Measurements from ENCODE around the gene LSAMP. TPM values are rescaled to one million over a fixed set of nuclear protein-coding genes. Genes with fewer than 3 reads are reported as not detected.

Gene LSAMP
- total and polyA plus RNA-seq, 2 of the 8 experiments (the other 6 are each of a cell fraction or from before 2014, with no cell fraction given): 1.8 to 5.7 TPM

DNA sequence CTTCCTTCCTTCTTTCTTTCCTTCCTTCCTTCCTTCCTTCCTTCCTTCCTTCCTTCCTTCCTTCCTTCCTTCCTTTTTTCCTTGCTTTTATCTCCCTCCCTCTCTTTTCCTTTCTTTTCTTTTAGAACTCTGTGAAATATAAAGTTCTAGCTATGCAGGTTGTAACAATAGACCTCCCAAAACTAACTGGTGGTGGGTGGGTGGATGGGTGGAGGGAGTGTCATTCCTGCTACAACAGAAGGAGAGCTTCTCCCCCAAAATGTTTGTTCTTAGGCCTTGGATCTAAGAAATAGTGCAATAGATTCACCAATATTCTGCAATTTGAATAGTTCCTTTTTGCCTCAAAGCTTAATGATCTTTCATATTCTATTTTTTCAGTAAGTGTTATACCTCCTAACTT is 606.0 kb downstream of the LSAMP start:
- ChIA-PET CTCF (ENCODE audit: partially characterized antibody) (interaction anchor here (0.7 to 5.1 kb wide), 10 partner anchors 8 to 1167 kb away, joined by 3 to 48 read pairs (median 4); no protein-coding TSS in a partner anchor), POLR2A (ENCODE audit: partially characterized antibody) (no interaction called here)
- Histone ChIP-seq H3K18ac (ENCODE audit: extremely low read depth, low read length) (no peak overlapping the region), H3K56ac (replicated peaks; ENCODE audit: insufficient read length, low read depth, low read length) (no peak overlapping the region), H3K23ac (ENCODE audit: insufficient read length) (no peak overlapping the region), H2BK5ac (ENCODE audit: low read depth, low read length) (no peak overlapping the region), H3K36me3 (ENCODE audit: control insufficient read depth in 2 of 4, insufficient read depth in 4 of 4, low read length in 3 of 4) (no peaks in the 10 kb centered on the region), H2AK5ac (ENCODE audit: low read depth, low read length) (no peak overlapping the region), H3K9me3 (ENCODE audit: insufficient read depth in 2 of 2, low read depth in 1 of 2, low read length in 1 of 2) (no peaks in the 10 kb centered on the region), H3K27me3 (replicated peaks in 1 of 4; ENCODE audit: control insufficient read depth in 3 of 4, extremely low read depth in 1 of 4, insufficient read depth in 3 of 4, low read length in 3 of 4) (no peaks in the 10 kb centered on the region), H3K4me2 (ENCODE audit: insufficient read depth in 1 of 2, low read depth in 2 of 2, low read length in 2 of 2) (no peak overlapping the region), H2AFZ (ENCODE audit: low read length) (no peak overlapping the region), H3K79me2 (ENCODE audit: control insufficient read depth in 1 of 2, insufficient read depth in 2 of 2, low read length in 2 of 2) (no peaks in the 10 kb centered on the region), H4K91ac (replicated peaks; ENCODE audit: insufficient read length, low read length) (no peak overlapping the region), H3K27ac (ENCODE audit: low read depth, low read length) (no peak overlapping the region), H3K4me1 (replicated peaks in 1 of 4; ENCODE audit: control insufficient read depth in 3 of 4, insufficient read depth in 4 of 4, low read length in 3 of 4) (peaks cover 0 to 6% (median 2%) of the 10 kb centered on the region in 4 experiments; a peak in 2 of 7 replicates), H3K4ac (replicated peaks; ENCODE audit: insufficient read length, low read depth, low read length) (no peak overlapping the region), H4K20me1 (replicated peaks in 1 of 2; ENCODE audit: control insufficient read depth in 1 of 2, insufficient read depth in 2 of 2, low read length in 2 of 2) (no peaks in the 10 kb centered on the region), H4K8ac (ENCODE audit: extremely low read depth, insufficient read depth, low read length) (no peak overlapping the region), H4K5ac (ENCODE audit: insufficient read length, low read depth, low read length) (no peak overlapping the region), H3K14ac (ENCODE audit: insufficient read length) (no peak overlapping the region), H2BK20ac (ENCODE audit: low read length) (no peak overlapping the region), H2BK15ac (ENCODE audit: low read length) (no peak overlapping the region), H2BK120ac (replicated peaks; ENCODE audit: low read depth, low read length) (no peak overlapping the region), H3K4me3 (ENCODE audit: extremely low read depth in 1 of 4, insufficient read depth in 2 of 4, low read depth in 3 of 4, low read length in 4 of 4) (no peak overlapping the region), H3K9ac (replicated peaks in 1 of 4; ENCODE audit: extremely low read depth in 1 of 4, low read depth in 3 of 4, low read length in 3 of 4) (no peak overlapping the region), H3K79me1 (ENCODE audit: low read depth, low read length) (no peaks in the 10 kb centered on the region), H2BK12ac (ENCODE audit: low read depth, low read length) (no peak overlapping the region), H3K23me2 (ENCODE audit: low read depth, low read length) (no peaks in the 10 kb centered on the region)
- DNase-seq (ENCODE audit: low read depth in 1 of 2, low spot score in 2 of 2) (no peak), FAIRE-seq (no peak)
- TF ChIP-seq BACH1 (IDR thresholded peaks at IDR 0.05; ENCODE audit: low read length) (no peak), RBBP5 (IDR thresholded peaks at IDR 0.05; ENCODE audit: borderline replicate concordance, low read depth, low read length) (no peak), POLR2AphosphoS5 (IDR thresholded peaks at IDR 0.05; ENCODE audit: low read depth, low read length) (no peak), TAF7 (optimal IDR thresholded peaks at IDR 0.05; ENCODE audit: borderline replicate concordance, low read depth, low read length) (no peak), POU5F1 (IDR thresholded peaks at IDR 0.05; ENCODE audit: low read depth, low read length) (no peak), HDAC6 (IDR thresholded peaks at IDR 0.05; ENCODE audit: low read depth, low read length) (no peak), CTBP2 (IDR thresholded peaks at IDR 0.05; ENCODE audit: borderline replicate concordance, insufficient read depth, insufficient read length, low read length) (no peak), CBX5 (IDR thresholded peaks at IDR 0.05; ENCODE audit: low read depth, low read length) (no peak), MAX (IDR thresholded peaks at IDR 0.05) (no peak), EP300 (IDR thresholded peaks at IDR 0.05; ENCODE audit: borderline replicate concordance in 1 of 2, low read depth in 2 of 2, low read length in 2 of 2) (no peak), NANOG (IDR thresholded peaks at IDR 0.05; ENCODE audit: insufficient read depth, low read depth, low read length, poor library complexity, severe bottlenecking) (no peak), SP4 (IDR thresholded peaks at IDR 0.05; ENCODE audit: low read length) (no peak)
- TF ChIP-seq, protein P1, sequence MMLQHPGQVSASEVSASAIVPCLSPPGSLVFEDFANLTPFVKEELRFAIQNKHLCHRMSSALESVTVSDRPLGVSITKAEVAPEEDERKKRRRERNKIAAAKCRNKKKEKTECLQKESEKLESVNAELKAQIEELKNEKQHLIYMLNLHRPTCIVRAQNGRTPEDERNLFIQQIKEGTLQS (IDR thresholded peaks at IDR 0.05; ENCODE audit: insufficient read depth, low read depth, low read length): no peak
- TF ChIP-seq, protein P2, sequence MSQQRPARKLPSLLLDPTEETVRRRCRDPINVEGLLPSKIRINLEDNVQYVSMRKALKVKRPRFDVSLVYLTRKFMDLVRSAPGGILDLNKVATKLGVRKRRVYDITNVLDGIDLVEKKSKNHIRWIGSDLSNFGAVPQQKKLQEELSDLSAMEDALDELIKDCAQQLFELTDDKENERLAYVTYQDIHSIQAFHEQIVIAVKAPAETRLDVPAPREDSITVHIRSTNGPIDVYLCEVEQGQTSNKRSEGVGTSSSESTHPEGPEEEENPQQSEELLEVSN (IDR thresholded peaks at IDR 0.05): no peak

Measured in H1 (cell line).